ENCODE data around the gene ADGRE3.
"Not testable (repeated sequence)": the region's sequence is repeated elsewhere in the genome, so short reads cannot be mapped to it uniquely, and the experiment has no call there.

Gene ADGRE3

GRCh38 chr19:14661372-14661924 is 13.2 kb downstream of the ADGRE3 start:
- DNase-seq = no peak

DNA sequence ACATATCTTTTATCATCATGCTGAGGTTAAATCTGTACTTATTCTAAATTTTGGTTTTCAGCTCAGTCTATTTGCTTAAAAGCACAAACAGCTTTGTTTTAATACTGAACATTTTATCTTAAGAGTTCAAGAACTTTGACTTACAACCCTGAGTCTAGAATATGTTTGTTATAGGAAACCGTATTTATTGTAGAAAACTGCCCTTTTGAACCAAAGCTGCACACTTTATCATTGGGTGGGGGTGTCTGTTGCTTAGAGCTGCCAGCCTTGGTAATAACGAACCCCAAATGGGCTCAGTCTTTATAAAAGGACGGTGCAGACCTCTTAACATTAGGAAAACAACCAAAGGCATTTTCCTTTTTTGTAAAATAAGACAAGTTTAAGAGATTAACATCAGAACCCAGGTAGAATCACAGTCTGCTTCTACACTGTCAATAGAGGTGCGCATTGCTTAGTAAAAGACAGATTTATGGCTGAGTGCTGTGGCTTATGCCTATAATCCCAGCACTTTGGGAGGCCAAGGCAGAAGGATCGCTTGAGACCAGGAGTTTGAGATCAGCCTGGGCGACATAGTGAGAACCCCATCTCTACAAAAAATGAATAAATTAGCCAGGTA is 14.7 kb downstream of the ADGRE3 start:
- DNase-seq = no peak

DNA sequence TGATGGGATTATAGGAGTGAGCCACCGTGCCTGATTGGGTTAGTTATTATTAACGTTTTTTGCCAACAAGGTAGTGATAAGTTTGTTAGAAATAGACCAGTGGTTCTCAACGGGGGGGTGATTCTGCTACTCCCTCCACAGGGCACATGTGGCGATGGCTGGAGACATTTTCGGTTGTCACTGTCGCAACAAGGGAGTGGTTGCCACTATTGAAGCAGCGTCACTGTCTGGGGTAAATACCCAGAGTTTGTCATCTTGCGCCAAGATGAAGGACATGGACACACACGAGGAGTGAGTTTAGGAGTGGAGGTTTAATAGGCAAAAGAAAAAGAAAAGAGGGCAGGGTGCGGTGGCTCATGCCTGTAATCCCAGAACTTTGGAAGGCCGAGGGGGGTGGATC is 18.9 kb downstream of the ADGRE3 start:
- no peak for DNase-seq

GRCh38 chr19:14654786-14655560 is 19.7 kb downstream of the ADGRE3 start:
- DNase-seq = no peak

DNA sequence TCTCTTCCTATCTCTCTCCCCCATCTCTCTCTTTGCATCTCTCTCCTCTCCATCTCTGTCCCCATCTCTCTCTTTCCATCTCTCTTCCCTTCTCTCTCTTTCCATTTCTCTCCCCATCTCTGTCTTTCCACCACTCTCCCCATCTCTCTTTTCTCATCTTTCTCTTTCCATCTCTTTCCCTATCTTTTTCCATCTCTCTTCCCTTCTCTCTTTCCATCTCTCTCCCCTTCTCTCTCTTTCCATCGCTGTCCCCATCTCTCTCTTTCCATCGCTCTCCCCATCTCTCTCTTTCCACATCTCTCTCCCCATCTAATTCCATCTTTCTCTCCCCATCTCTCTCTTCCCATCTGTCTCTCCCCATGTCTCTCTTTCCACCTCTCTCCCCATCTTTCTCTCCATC is 24.5 kb downstream of the ADGRE3 start:
- no peak for DNase-seq

- no peak for DNase-seq
These were observed 25.6 kb downstream of the ADGRE3 start for GRCh38 chr19:14649020-14649419.

DNA sequence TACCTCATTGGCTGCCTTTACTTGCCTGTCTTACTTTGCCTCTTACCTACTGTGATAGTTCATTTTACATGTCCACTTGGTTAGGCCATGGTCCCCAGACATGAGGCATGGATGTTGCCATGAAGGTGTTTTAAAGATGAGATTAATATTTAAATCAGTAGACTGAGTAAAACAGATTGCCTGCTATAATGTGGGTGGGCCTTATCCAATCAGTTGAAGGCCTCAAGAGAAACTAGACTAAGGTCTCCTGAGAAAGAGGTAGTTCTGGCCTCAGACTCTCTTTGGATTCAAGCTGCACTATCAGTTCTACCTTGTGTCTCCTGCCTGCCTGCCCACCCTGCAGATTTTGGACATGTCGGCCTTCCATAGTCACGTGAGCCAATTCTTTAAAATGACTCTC is 26.1 kb downstream of the ADGRE3 start:
- DNase-seq = no peak

DNA sequence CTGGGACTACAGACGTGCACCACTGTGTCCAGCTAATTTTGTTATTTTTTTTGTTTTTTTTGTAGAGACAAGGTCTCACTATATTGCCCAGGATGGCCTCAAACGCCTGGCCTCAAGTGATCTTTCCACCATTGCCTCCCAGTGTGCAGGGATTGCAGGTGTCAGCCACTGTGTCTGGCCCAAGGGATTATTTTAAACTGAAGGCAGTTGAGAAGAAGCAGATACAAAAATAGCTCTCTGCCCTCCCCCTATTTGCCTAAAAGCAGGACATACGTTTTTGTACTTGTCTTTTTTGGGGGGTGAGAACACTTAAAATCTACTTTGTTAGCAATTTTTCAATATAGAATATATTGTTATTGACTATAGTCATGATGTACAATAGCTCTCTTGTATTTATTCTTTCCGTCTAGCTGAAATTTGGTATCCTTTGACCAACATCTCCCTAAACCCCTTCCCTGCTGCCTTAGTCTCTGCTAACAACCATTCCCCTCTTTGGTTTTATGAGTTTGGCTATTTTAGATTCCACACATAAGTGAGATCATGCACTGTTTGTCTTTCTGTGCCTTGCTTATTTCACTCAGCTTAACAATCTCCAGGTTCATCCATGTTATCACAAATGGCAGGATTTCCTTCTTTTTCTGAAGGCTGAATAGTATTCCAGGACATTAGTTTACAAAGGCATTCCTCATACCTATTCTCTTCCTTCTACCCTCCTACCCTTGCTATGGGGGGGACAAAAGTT is 34.9 kb downstream of the ADGRE3 start:
- no peak for DNase-seq

- DNase-seq = peak in 1 of 5 experiments; percentile 18
These were observed 42.4 kb downstream of the ADGRE3 start for GRCh38 chr19:14632286-14632685.

GRCh38 chr19:14629557-14629956 is 45.1 kb downstream of the ADGRE3 start:
- DNase-seq = no peak

DNA sequence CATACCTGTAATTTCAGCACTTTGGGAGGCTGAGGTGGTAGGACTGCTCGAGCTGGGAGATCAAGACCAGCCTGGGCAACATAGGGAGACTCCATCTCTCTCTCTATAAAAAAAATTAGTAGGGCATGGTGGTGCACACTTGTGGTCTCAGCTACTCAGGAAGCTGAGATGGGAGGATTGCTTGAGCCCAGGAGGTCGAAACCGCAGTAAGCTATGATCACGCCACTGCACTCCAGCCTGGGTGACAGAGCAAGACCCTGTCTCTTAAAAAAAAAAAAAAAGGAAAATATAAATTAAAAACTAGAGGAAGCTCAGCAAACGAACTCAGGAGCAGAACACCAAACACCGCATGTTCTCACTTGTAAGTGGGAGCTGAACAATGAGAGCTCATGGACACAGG is 50.2 kb downstream of the ADGRE3 start:
- DNase-seq = not testable (repeated sequence)

DNA sequence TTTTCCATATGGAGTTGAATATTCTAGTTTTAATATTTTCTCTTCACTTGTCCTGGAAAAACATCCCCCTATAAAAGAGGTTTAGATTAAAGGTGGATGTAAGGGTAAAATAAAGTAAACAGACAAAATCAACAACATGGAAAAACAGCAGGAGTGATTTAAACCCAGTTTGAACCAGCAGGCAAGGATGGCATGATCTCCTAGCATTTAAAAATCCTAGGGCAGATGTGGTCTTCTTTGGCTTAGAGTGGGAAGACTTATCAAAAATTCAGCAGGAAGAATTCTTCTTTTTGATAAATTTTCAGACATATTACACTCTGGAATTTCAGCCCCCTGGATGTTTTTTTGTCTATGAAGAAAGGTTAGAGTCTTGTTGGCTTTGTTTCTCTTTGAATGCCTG is 55.2 kb downstream of the ADGRE3 start:
- no peak for DNase-seq

DNA sequence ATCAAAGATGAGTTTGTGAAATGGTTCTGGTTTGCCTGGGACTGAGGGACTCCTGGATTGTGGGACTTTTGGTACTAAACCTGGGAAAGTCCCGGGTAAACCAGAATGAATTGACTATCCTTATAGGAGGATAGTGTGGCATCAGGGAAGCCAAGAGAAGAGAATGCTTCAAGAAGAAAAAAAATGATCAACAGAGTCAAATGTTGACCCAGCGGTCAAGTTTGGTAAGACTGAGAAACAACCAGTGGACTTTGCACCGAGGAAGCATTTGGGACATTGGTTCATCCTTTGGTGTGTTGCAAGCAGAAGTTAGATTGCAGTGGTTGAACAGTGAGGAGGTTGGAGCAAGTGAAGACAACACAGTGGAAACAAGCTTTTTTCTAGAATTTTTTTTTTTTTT is 58.2 kb downstream of the ADGRE3 start:
- no peak for DNase-seq

GRCh38 chr19:14615623-14616022 is 59.0 kb downstream of the ADGRE3 start:
- no peak for DNase-seq

DNA sequence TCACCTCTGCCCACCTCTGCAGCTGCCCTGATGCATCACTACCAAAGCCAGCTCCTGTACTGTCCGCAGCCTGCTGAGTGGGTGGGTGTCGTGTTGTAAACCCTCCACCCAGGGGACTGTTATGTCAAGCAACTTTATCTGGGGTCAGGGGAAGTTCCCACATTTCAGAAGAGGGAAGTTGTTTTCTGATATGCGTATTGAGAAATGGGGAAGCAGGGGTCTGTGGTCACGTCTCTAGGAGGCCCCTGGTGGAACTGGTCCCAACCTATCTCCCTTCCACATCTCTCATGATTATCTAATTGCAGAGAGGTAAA is 60.6 kb downstream of the ADGRE3 start:
- DNase-seq = no peak

DNA sequence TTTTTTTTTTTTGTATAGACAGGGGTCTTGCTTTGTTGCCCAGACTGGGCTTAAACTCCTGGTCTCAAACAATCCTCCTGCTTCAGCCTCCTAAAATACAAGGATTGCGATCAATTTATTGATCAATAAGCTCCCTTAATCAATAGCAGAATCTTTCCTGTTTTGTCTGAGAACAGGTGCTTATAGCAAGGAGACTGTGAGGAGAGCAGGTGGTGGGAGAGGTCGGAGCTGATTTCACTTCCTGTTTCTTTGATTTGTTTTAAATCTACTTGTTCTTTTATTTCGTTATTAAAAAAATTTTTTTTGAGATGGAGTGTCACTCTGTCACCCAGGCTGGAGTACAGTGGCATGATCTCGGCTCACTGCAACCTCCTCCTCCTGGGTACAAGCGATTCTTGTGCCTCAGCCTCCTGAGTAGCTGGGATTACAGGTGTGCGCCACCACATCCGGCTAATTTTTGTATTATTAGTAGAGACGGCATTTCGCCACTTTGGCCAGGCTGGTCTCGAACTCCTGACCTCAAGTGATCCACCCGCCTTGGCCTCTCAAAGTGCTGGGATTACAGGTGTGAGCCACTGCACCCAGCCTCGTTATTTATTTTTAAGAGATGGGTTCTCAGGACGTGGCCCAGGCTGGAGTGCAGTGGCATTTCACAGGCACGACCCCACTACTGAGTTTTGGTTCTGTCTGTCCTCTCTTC is 61.1 kb downstream of the ADGRE3 start:
- DNase-seq = not testable (repeated sequence)

DNA sequence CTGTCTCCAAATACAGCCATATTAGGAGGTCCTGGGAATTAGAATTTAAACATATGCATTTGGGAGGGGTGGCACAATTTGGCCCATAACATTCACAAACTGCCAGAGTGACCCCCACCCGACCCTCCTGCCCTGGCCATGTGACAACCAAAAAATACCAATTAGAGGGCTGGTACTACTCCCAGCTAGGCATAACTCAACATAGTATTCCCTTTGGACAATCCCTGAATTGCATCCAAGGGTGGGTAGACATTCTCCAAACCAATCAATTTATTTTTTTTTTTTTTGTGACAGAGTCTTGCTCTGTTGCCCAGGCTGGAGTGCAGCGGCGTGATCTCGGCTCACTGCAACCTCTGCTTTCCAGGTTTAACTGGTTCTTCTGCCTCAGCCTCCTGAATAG is 62.0 kb downstream of the ADGRE3 start:
- no peak for DNase-seq

DNA sequence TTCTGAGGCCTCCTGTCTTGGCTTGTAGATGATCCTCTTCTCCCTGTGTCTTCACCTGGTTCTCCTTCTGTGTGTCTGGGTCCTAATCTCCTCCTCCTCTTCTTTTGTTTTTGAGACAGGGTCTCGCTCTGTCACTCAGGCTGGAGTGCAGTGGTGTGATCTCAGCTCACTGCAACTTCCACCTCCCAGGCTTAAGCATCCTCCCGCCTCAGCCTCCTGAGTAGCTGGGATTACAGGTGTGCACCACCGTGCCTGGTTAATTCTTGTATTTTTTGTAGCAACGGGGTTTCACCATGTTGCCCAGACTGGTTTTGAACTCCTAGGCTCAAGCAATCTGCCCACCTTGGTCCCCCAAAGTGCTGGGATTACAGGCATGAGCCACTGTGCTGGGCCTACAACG is 62.4 kb downstream of the ADGRE3 start:
- DNase-seq = not testable (repeated sequence)

- no peak for DNase-seq
These were observed 63.6 kb downstream of the ADGRE3 start for GRCh38 chr19:14611051-14611450.

GRCh38 chr19:14606627-14607026 is 68.0 kb downstream of the ADGRE3 start:
- no peak for DNase-seq

DNA sequence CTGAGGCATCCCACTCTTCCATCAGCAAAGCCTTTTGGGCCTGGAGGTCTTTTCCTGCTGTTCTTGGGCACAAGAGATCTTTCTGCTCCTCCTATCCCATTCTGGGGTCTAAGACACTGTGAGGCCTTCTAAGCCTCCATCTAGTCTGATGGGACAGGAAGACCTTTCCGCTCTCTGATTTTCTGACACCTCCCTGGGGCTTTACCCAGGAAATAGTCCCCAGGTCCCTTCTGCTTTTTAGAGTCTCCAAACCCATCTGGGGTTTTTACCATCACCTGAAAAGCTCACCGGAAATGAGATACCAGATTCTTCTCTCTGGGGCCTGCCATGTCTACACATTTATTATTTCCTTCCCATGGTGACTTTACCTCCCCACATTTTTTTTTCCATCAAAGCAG is 70.7 kb downstream of the ADGRE3 start:
- no peak for DNase-seq

- DNase-seq = no peak
These were observed 75.0 kb downstream of the ADGRE3 start for GRCh38 chr19:14599548-14600147.

GRCh38 chr19:14595558-14595957 is 79.1 kb downstream of the ADGRE3 start:
- DNase-seq = no peak

Data from T-helper 2 cell (primary cell).